PC-3 (cell line): ENCODE results near the gene FAM98C. TPM values are rescaled to one million over a fixed set of nuclear protein-coding genes. Genes with fewer than 3 reads are reported as not detected.
A peak's percentile ranks its signal among the peaks of the same experiment; 100 is the strongest.
"Not testable (repeated sequence)": the region's sequence is repeated elsewhere in the genome, so short reads cannot be mapped to it uniquely, and the experiment has no call there.

Experiments used
- ATAC-seq: fragments of 200-7000 bp; cut with Tn5 transposase; 2 replicates; pipeline ENCODE4 v1.9.1; 2020; ENCODE audit warnings: mild to moderate bottlenecking, moderate library complexity
- BruUV-seq: library from RNA; stranded (reverse); fragments of 400-500 nt; replicated peaks from 2 replicates; lab custom pipeline; 2021; lab: Mats Ljungman, UMichigan
- CTCF ChIA-PET: fragments of 300-600 bp; sonication (Branson Sonifier 250); formaldehyde crosslinking; loops from one replicate; lab custom pipeline; 2022; ENCODE audit warnings: antibody characterized with exemption; lab: Charles Lee
- POLR2A ChIA-PET: fragments of 300-600 bp; sonication (Branson Sonifier 250); formaldehyde crosslinking; loops from one replicate; lab custom pipeline; 2022; ENCODE audit warnings: antibody characterized with exemption; ENCODE audit not compliant: unreplicated experiment; lab: Charles Lee
- DNase-seq: peaks from one replicate; pipeline ENCODE4 v3.0.0-alpha.2; 2015
- H2AFZ ChIP-seq: fragments of 300-600 bp; sonication (generic); 2 replicates; pipeline ENCODE4 v1.6.0; 2016; ENCODE audit warnings: antibody characterized with exemption, low read length
- H3F3A ChIP-seq: fragments of 300-600 bp; sonication (generic); one replicate; pipeline ENCODE4 v1.6.0; 2017; ENCODE audit warnings: antibody characterized with exemption, low read length, control low read depth, mild to moderate bottlenecking; ENCODE audit not compliant: unreplicated experiment
- H3K27ac ChIP-seq: fragments of 300-600 bp; sonication (generic); 2 replicates; pipeline ENCODE4 v1.5.1; 2016; ENCODE audit warnings: mild to moderate bottlenecking, low read length
- H3K27me3 ChIP-seq: fragments of 300-600 bp; sonication (generic); 2 replicates; pipeline ENCODE4 v1.6.1; 2016; ENCODE audit warnings: low read length, mixed read lengths
- H3K36me3 ChIP-seq: fragments of 300-600 bp; sonication (generic); 2 replicates; pipeline ENCODE4 v1.6.1; 2016; ENCODE audit warnings: low read depth, mixed run types, low read length, mixed read lengths
- H3K4me1 ChIP-seq: fragments of 300-600 bp; sonication (generic); 2 replicates; pipeline ENCODE4 v1.5.1; 2016; ENCODE audit warnings: low read length; ENCODE audit not compliant: insufficient read depth
- H3K4me2 ChIP-seq: fragments of 300-600 bp; sonication (generic); 2 replicates; pipeline ENCODE4 v1.6.0; 2016; ENCODE audit warnings: low read length
- H3K4me3 ChIP-seq: fragments of 300-600 bp; sonication (generic); 2 replicates; pipeline ENCODE4 v1.5.1; 2016; ENCODE audit warnings: mild to moderate bottlenecking, low read length, mixed read lengths
- H3K79me2 ChIP-seq: fragments of 300-600 bp; sonication (generic); 2 replicates; pipeline ENCODE4 v1.6.1; 2017; ENCODE audit warnings: low read length, mixed read lengths
- H3K9ac ChIP-seq: fragments of 300-600 bp; sonication (generic); 2 replicates; pipeline ENCODE4 v1.6.0; 2016; ENCODE audit warnings: mild to moderate bottlenecking, low read length
- H3K9me2 ChIP-seq: fragments of 300-600 bp; sonication (generic); replicated peaks from 2 replicates; pipeline ENCODE4 v1.6.1; 2016; ENCODE audit warnings: mixed run types, low read length, mixed read lengths
- H3K9me3 ChIP-seq: fragments of 300-600 bp; sonication (generic); 2 replicates; pipeline ENCODE4 v1.6.1; 2016; ENCODE audit warnings: low read length, mixed read lengths
- H4K20me1 ChIP-seq: fragments of 300-600 bp; sonication (generic); 2 replicates; pipeline ENCODE4 v1.6.1; 2016; ENCODE audit warnings: low read length, mixed read lengths
- CTCF ChIP-seq: fragments of 300-600 bp; sonication (generic); conservative IDR thresholded peaks from 2 replicates; pipeline ENCODE4 v1.5.1; 2017; ENCODE audit warnings: antibody characterized with exemption, low read depth, mild to moderate bottlenecking, low read length
- EZH2 ChIP-seq: fragments of 300-600 bp; sonication (generic); IDR thresholded peaks from one replicate; pipeline ENCODE4 v1.6.1; 2017; ENCODE audit warnings: antibody characterized with exemption, mild to moderate bottlenecking, low read length; ENCODE audit not compliant: unreplicated experiment
- EZH2phosphoT487 ChIP-seq: fragments of 300-600 bp; sonication (generic); IDR thresholded peaks from 2 replicates; pipeline ENCODE4 v1.6.1; 2018; ENCODE audit warnings: mild to moderate bottlenecking, antibody characterized with exemption, low read length, borderline replicate concordance
- intact Hi-C: fragments of 100-400 bp; cut with micrococcal nuclease; formaldehyde crosslinking; loops from 2 replicates; pipeline ENCODE4 v1.9.0; 2023
- total RNA-seq: library from RNA; depleted of rRNA; stranded (reverse); fragments of >200 nt; gene quantifications from 2 replicates; pipeline ENCODE4 v1.2.3, GENCODE V29; 2014

FAM98C gene
- total RNA-seq, 1 experiment from 2014 or later: 23.5 TPM

DNA sequence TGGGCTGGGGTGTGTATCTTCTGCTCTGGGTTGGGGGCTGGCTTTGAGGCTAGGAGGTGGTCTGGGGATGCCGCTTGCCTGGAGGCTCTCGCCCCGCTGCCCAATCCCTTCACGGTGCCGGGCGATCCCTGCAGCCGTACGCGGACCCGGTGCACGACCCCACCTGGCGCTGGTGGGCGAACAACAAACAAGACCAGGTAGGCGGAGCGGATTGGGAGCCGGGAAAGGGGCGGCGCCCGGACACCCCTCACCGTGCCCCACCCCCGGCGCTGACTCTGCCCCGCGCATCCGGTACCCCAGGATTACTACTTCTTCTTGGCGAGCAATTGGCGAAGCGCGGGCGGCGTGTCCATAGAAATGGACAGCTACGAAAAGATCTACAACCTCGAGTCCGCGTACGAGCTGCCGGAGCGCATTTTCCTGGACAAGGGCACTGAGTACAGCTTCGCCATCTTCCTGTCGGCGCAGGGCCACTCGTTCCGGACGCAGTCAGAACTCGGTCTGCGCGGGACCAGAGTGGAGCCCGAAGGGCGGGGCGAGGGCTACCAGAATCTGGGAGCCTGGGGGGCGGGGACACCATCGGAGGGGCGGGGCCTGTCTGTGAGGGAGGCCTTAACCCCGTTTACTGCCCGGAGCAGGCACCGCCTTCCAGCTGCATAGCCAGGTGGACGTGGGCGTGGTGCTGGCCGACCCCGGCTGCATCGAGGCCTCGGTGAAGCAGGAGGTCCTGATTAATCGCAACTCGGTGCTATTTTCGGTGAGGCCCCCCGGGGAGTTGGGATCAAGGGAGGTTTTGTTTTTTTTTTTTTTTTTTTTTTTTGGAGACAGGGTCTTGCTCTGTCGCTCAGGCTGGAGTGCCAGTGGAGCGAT, 40.6 kb upstream of the FAM98C start:
- H3F3A ChIP-seq: no peaks in the 10 kb centered on the region
- POLR2A ChIA-PET: interaction anchor here (0.5 kb wide), 1 partner anchor 97 kb away, joined by 3 read pairs; no protein-coding TSS in a partner anchor
- peaks cover 6% of the 10 kb centered on the region; the same call in 1 of the 2 replicates for H3K4me1 ChIP-seq
- H3K36me3 ChIP-seq: no peaks in the 10 kb centered on the region
- no peak overlapping the region for H3K27ac ChIP-seq
- peak overlapping the region; percentile 93 for H2AFZ ChIP-seq
- H3K79me2 ChIP-seq: no peaks in the 10 kb centered on the region
- no peaks in the 10 kb centered on the region for H3K9me2 ChIP-seq
- TSS peak; percentile 96 for BruUV-seq
- CTCF ChIA-PET: interaction anchor here (0.6 kb wide), 1 partner anchor 125 kb away, joined by 3 read pairs; no protein-coding TSS in a partner anchor
- ATAC-seq (peak; percentile 76), DNase-seq (peak; percentile 73)
- intact Hi-C loops: no loop called here
- no peak overlapping the region for H3K9ac ChIP-seq
- no peak for TF ChIP-seq EZH2phosphoT487
- TF ChIP-seq CTCF: no peak
- TF ChIP-seq EZH2: no peak
- peak overlapping the region; percentile 99 for H3K4me2 ChIP-seq
- H3K9me3 ChIP-seq: no peaks in the 10 kb centered on the region
- no peaks in the 10 kb centered on the region for H4K20me1 ChIP-seq
- peaks cover 22% of the 10 kb centered on the region for H3K27me3 ChIP-seq
- peak overlapping the region; percentile 80 for H3K4me3 ChIP-seq

- H3K79me2 ChIP-seq, H3K36me3 ChIP-seq, H3K9me3 ChIP-seq, DNase-seq, H3K27ac ChIP-seq, intact Hi-C loops, CTCF ChIA-PET, H3F3A ChIP-seq, H3K9me2 ChIP-seq, ATAC-seq, H3K9ac ChIP-seq, H3K4me1 ChIP-seq, H4K20me1 ChIP-seq: not testable (repeated sequence)
- Histone ChIP-seq H3K4me3 (peak overlapping the region; percentile 80; the same call in 1 of the 2 replicates), H2AFZ (peak overlapping the region; percentile 93; the same call in 1 of the 2 replicates), H3K27me3 (peaks cover 22% of the 10 kb centered on the region), H3K4me2 (peak overlapping the region; percentile 99)
- TSS peak; percentile 47 for BruUV-seq
- POLR2A ChIA-PET: interaction anchor here (0.5 kb wide), 1 partner anchor 98 kb away, joined by 3 read pairs; no protein-coding TSS in a partner anchor
Observed at GRCh38 chr19:38362946-38363688, 39.8 kb upstream of the FAM98C start.

GRCh38 chr19:38367041-38367440, 35.9 kb upstream of the FAM98C start:
- Histone ChIP-seq H3K9me3 (no peaks in the 10 kb centered on the region), H3K79me2 (no peaks in the 10 kb centered on the region), H4K20me1 (no peaks in the 10 kb centered on the region), H2AFZ (no peak overlapping the region), H3K4me3 (no peak overlapping the region), H3K27me3 (no peaks in the 10 kb centered on the region), H3K4me1 (no peaks in the 10 kb centered on the region), H3K4me2 (no peak overlapping the region), H3K9ac (no peak overlapping the region), H3K36me3 (no peaks in the 10 kb centered on the region), H3K9me2 (no peaks in the 10 kb centered on the region), H3K27ac (no peak overlapping the region), H3F3A (no peaks in the 10 kb centered on the region)
- ChIA-PET CTCF (no interaction called here), POLR2A (no interaction called here)
- BruUV-seq: no TSS peak
- ATAC-seq: no peak
- no peak for DNase-seq
- intact Hi-C loops: no loop called here
- TF ChIP-seq EZH2 (no peak), CTCF (no peak)
